ENCODE data around the gene DPF1. TPM values are rescaled to one million over a fixed set of nuclear protein-coding genes. Genes with fewer than 3 reads are reported as not detected.
A peak's percentile ranks its signal among the peaks of the same experiment; 100 is the strongest.

Gene DPF1
- total and polyA plus RNA-seq, 4 donors, result not detected

DNA sequence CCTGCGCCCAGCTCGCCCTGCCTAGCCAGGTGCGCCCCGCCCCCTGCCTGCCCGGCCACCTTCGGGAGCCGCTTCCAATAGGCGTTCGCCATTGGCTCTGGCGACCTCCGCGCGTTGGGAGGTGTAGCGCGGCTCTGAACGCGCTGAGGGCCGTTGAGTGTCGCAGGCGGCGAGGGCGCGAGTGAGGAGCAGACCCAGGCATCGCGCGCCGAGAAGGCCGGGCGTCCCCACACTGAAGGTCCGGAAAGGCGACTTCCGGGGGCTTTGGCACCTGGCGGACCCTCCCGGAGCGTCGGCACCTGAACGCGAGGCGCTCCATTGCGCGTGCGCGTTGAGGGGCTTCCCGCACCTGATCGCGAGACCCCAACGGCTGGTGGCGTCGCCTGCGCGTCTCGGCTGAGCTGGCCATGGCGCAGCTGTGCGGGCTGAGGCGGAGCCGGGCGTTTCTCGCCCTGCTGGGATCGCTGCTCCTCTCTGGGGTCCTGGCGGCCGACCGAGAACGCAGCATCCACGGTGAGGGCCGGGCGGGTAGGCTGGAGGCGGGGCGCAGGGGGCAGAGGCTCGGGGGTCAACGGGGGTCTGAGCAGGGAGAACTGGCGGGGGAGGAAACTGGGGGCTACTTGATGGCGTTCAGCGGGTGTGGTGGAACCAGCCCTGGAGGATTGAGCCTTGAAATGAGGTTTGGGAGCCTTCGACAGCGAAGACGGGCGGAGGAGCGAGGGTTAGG, 40.6 kb upstream of the DPF1 start, which contains the start of gene SPINT2:
Gene SPINT2 (plus strand): TSS at position 88 of the 727 bp plus-strand sequence. CDS start 320 bp downstream, at position 408.
- H3K4me3 ChIP-seq (ENCODE audit: low read depth in 1 of 3, low read length in 3 of 3), result peak within 1 kb of the TSS in 2 of 3 donors; percentile 20 to 56
- DNase-seq (ENCODE audit: low spot score), result no peak
- no peaks in the 10 kb centered on the region for H3K27me3 ChIP-seq (ENCODE audit: control insufficient read depth in 4 of 4, insufficient read depth in 4 of 4, low read length in 3 of 4)
- H3K27ac ChIP-seq (ENCODE audit: low read depth in 1 of 2, low read length in 2 of 2), result peak within 1 kb of the TSS; percentile 29 to 46
- no peak within 1 kb of the TSS for H3K9ac ChIP-seq (ENCODE audit: low read depth in 1 of 2, low read length in 2 of 2)
- H3K4me1 ChIP-seq (ENCODE audit: control insufficient read depth in 4 of 4, insufficient read depth in 4 of 4, low read length in 3 of 4), result peaks cover 0 to 12% (median 9%) of the 10 kb centered on the region in 4 donors
- no peaks in the 10 kb centered on the region for H3K36me3 ChIP-seq (ENCODE audit: control insufficient read depth in 4 of 4, insufficient read depth in 3 of 4, low read depth in 1 of 4, low read length in 3 of 4)
- WGBS, result 18% methylated on average over 78 of the region's 78 CpGs
- TF ChIP-seq HNF4G (IDR thresholded peaks at IDR 0.05) (no peak), GABPA (IDR thresholded peaks at IDR 0.05 in 1 of 2, conservative IDR thresholded peaks at IDR 0.05 in 1 of 2) (no peak), YY1 (IDR thresholded peaks at IDR 0.05) (no peak)
- TF ChIP-seq, protein P1, sequence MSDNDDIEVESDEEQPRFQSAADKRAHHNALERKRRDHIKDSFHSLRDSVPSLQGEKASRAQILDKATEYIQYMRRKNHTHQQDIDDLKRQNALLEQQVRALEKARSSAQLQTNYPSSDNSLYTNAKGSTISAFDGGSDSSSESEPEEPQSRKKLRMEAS (IDR thresholded peaks at IDR 0.05), result no peak
- TF ChIP-seq, protein P2, sequence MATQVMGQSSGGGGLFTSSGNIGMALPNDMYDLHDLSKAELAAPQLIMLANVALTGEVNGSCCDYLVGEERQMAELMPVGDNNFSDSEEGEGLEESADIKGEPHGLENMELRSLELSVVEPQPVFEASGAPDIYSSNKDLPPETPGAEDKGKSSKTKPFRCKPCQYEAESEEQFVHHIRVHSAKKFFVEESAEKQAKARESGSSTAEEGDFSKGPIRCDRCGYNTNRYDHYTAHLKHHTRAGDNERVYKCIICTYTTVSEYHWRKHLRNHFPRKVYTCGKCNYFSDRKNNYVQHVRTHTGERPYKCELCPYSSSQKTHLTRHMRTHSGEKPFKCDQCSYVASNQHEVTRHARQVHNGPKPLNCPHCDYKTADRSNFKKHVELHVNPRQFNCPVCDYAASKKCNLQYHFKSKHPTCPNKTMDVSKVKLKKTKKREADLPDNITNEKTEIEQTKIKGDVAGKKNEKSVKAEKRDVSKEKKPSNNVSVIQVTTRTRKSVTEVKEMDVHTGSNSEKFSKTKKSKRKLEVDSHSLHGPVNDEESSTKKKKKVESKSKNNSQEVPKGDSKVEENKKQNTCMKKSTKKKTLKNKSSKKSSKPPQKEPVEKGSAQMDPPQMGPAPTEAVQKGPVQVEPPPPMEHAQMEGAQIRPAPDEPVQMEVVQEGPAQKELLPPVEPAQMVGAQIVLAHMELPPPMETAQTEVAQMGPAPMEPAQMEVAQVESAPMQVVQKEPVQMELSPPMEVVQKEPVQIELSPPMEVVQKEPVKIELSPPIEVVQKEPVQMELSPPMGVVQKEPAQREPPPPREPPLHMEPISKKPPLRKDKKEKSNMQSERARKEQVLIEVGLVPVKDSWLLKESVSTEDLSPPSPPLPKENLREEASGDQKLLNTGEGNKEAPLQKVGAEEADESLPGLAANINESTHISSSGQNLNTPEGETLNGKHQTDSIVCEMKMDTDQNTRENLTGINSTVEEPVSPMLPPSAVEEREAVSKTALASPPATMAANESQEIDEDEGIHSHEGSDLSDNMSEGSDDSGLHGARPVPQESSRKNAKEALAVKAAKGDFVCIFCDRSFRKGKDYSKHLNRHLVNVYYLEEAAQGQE (IDR thresholded peaks at IDR 0.05), result no peak
- TF ChIP-seq, protein P3, sequence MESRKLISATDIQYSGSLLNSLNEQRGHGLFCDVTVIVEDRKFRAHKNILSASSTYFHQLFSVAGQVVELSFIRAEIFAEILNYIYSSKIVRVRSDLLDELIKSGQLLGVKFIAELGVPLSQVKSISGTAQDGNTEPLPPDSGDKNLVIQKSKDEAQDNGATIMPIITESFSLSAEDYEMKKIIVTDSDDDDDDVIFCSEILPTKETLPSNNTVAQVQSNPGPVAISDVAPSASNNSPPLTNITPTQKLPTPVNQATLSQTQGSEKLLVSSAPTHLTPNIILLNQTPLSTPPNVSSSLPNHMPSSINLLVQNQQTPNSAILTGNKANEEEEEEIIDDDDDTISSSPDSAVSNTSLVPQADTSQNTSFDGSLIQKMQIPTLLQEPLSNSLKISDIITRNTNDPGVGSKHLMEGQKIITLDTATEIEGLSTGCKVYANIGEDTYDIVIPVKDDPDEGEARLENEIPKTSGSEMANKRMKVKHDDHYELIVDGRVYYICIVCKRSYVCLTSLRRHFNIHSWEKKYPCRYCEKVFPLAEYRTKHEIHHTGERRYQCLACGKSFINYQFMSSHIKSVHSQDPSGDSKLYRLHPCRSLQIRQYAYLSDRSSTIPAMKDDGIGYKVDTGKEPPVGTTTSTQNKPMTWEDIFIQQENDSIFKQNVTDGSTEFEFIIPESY (IDR thresholded peaks at IDR 0.05), result no peak
- TF ChIP-seq, protein P4, sequence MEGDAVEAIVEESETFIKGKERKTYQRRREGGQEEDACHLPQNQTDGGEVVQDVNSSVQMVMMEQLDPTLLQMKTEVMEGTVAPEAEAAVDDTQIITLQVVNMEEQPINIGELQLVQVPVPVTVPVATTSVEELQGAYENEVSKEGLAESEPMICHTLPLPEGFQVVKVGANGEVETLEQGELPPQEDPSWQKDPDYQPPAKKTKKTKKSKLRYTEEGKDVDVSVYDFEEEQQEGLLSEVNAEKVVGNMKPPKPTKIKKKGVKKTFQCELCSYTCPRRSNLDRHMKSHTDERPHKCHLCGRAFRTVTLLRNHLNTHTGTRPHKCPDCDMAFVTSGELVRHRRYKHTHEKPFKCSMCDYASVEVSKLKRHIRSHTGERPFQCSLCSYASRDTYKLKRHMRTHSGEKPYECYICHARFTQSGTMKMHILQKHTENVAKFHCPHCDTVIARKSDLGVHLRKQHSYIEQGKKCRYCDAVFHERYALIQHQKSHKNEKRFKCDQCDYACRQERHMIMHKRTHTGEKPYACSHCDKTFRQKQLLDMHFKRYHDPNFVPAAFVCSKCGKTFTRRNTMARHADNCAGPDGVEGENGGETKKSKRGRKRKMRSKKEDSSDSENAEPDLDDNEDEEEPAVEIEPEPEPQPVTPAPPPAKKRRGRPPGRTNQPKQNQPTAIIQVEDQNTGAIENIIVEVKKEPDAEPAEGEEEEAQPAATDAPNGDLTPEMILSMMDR (IDR thresholded peaks at IDR 0.05; ENCODE audit: low read depth, low read length, missing input control), result no peak
- H3K9me3 ChIP-seq (ENCODE audit: control insufficient read depth in 4 of 4, low read length in 3 of 4), result no peaks in the 10 kb centered on the region

DNA sequence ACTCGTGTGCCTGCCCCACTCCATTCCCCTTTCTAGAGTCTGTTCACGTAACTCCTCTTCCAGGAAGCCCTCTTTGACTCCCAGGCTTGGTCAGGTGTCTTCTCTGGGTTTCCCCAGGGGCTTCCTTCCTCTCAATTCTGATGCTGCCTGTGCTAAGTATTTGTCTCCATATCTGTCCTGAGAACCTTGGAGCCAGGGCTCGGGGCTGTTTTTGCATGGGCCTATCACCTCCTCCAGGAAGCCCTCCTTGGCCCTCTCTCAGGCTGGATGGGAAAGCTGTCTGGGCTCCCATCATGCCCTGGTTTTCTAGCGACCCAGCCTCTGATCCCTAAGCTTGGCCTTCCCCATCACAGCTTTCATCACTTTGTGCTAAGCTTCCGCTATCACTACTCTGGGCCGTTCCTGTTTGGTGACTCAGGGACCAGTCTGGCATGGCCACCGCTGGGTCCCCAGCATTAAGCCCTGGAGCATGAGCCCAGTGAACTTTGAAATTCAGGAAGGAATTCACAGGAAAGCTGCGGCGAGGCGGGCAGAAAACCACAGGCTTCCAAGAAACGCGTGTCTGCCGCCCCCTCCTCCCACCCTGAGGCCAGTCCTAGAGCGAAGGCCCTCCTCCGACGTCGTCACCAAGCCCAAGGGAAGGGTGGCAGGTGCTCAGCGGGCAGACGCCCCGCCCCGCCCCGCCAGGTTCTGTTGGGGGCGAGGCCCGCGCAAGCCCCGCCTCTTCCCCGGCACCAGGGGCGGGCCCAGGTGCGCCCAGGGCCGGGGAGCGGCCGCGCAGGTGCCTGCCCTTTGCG, 39.9 kb upstream of the DPF1 start:
- H3K4me1 ChIP-seq (ENCODE audit: control insufficient read depth in 4 of 4, insufficient read depth in 4 of 4, low read length in 3 of 4), result peaks cover 0 to 12% (median 9%) of the 10 kb centered on the region in 4 donors
- H3K9ac ChIP-seq (ENCODE audit: low read depth in 1 of 2, low read length in 2 of 2), result no peak overlapping the region
- no peaks in the 10 kb centered on the region for H3K9me3 ChIP-seq (ENCODE audit: control insufficient read depth in 4 of 4, low read length in 3 of 4)
- 12% methylated on average over 34 of the region's 34 CpGs for WGBS
- peak overlapping the region; percentile 29 to 46 for H3K27ac ChIP-seq (ENCODE audit: low read depth in 1 of 2, low read length in 2 of 2)
- no peak for TF ChIP-seq FOXA1 (IDR thresholded peaks at IDR 0.05)
- no peak for TF ChIP-seq NR2F2 (IDR thresholded peaks at IDR 0.05)
- TF ChIP-seq, protein P3 (IDR thresholded peaks at IDR 0.05), result no peak
- TF ChIP-seq TAF1 (conservative IDR thresholded peaks at IDR 0.05), result no peak
- no peak for TF ChIP-seq HNF4A (conservative IDR thresholded peaks at IDR 0.05)
- no peak for TF ChIP-seq SP1 (IDR thresholded peaks at IDR 0.05)
- TF ChIP-seq FOXA2 (IDR thresholded peaks at IDR 0.05), result no peak
- no peaks in the 10 kb centered on the region for H3K36me3 ChIP-seq (ENCODE audit: control insufficient read depth in 4 of 4, insufficient read depth in 3 of 4, low read depth in 1 of 4, low read length in 3 of 4)
- H3K4me3 ChIP-seq (ENCODE audit: low read depth in 1 of 3, low read length in 3 of 3), result peak overlapping the region in 2 of 3 donors; percentile 20 to 56
- H3K27me3 ChIP-seq (ENCODE audit: control insufficient read depth in 4 of 4, insufficient read depth in 4 of 4, low read length in 3 of 4), result no peaks in the 10 kb centered on the region
- peak; percentile 82 for DNase-seq (ENCODE audit: low spot score)

Measured in liver (tissue), 9 donors.